ENCODE measurements around the gene EXOSC3. TPM values are rescaled to one million over a fixed set of nuclear protein-coding genes. Genes with fewer than 3 reads are reported as not detected.

Gene EXOSC3
- total and polyA plus RNA-seq, 4 donors = 23.3 to 60.8 (median 37.0) TPM

- 53 to 67% methylated on average over 5 of the region's 5 CpGs for WGBS, 2 donors
- no peak overlapping the region for H3K27ac ChIP-seq (ENCODE audit: low read depth in 1 of 2, low read length in 1 of 2)
- no peaks in the 10 kb centered on the region for H3K36me3 ChIP-seq (ENCODE audit: control insufficient read depth in 4 of 4, insufficient read depth in 4 of 4, low read length in 4 of 4)
- TF ChIP-seq, protein P1, sequence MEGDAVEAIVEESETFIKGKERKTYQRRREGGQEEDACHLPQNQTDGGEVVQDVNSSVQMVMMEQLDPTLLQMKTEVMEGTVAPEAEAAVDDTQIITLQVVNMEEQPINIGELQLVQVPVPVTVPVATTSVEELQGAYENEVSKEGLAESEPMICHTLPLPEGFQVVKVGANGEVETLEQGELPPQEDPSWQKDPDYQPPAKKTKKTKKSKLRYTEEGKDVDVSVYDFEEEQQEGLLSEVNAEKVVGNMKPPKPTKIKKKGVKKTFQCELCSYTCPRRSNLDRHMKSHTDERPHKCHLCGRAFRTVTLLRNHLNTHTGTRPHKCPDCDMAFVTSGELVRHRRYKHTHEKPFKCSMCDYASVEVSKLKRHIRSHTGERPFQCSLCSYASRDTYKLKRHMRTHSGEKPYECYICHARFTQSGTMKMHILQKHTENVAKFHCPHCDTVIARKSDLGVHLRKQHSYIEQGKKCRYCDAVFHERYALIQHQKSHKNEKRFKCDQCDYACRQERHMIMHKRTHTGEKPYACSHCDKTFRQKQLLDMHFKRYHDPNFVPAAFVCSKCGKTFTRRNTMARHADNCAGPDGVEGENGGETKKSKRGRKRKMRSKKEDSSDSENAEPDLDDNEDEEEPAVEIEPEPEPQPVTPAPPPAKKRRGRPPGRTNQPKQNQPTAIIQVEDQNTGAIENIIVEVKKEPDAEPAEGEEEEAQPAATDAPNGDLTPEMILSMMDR (IDR thresholded peaks at IDR 0.05; ENCODE audit: control extremely low read depth, extremely low read depth) = no peak
- no peaks in the 10 kb centered on the region for H3K4me1 ChIP-seq (ENCODE audit: control insufficient read depth in 5 of 5, insufficient read depth in 5 of 5, low read length in 5 of 5)
- peaks cover 0 to 18% (median 0%) of the 10 kb centered on the region in 3 donors for H3K27me3 ChIP-seq (ENCODE audit: control insufficient read depth in 3 of 3, insufficient read depth in 3 of 3, low read length in 2 of 3)
- ATAC-seq (ENCODE audit: insufficient read depth, low FRiP score) (no peak), DNase-seq (no peak)
- H3K4me3 ChIP-seq = no peak overlapping the region
- H3K9ac ChIP-seq (ENCODE audit: insufficient read depth in 1 of 2, low read length in 2 of 2) = no peak overlapping the region
- H3K9me3 ChIP-seq (ENCODE audit: control insufficient read depth in 4 of 4, insufficient read depth in 3 of 4, low read length in 3 of 4) = no peaks in the 10 kb centered on the region
These were observed 54.0 kb downstream of the EXOSC3 start for GRCh38 chr9:37730839-37731238.

DNA sequence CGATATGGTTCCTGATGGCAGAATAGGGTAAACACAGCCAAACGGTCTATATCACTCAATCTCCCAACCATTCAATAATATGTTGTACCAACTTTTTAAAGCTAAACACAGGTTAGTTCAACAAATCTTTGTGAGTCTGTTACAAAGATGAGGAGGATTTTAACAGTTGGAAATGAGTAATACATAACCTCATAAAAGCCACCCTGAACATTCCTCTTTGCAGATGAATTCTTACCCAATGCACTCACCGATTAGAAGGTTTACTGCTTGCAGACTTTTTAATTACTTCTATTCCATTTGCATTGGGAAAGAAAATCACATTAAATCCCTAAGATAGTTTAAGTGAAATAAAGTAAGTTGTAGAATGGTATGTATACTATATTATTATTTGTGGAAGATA lies 54.6 kb downstream of the EXOSC3 start:
- WGBS, 2 donors = 74 to 83% methylated on average over 3 of the region's 3 CpGs
- H3K27ac ChIP-seq (ENCODE audit: low read depth in 1 of 2, low read length in 1 of 2) = no peak overlapping the region
- DNase-seq = no peak
- peaks cover 0 to 1% (median 0%) of the 10 kb centered on the region in 4 donors for H3K9me3 ChIP-seq (ENCODE audit: control insufficient read depth in 4 of 4, insufficient read depth in 3 of 4, low read length in 3 of 4)
- H3K4me1 ChIP-seq (ENCODE audit: control insufficient read depth in 5 of 5, insufficient read depth in 5 of 5, low read length in 5 of 5) = no peaks in the 10 kb centered on the region
- TF ChIP-seq, protein P1 (IDR thresholded peaks at IDR 0.05; ENCODE audit: control extremely low read depth, extremely low read depth) = no peak
- no peak for ATAC-seq (ENCODE audit: insufficient read depth, low FRiP score)
- H3K9ac ChIP-seq (ENCODE audit: insufficient read depth in 1 of 2, low read length in 2 of 2) = no peak overlapping the region
- peaks cover 0 to 17% (median 0%) of the 10 kb centered on the region in 3 donors for H3K27me3 ChIP-seq (ENCODE audit: control insufficient read depth in 3 of 3, insufficient read depth in 3 of 3, low read length in 2 of 3)
- no peaks in the 10 kb centered on the region for H3K36me3 ChIP-seq (ENCODE audit: control insufficient read depth in 4 of 4, insufficient read depth in 4 of 4, low read length in 4 of 4)
- H3K4me3 ChIP-seq = no peak overlapping the region

Other genes with a start within 250 kb of the EXOSC3 start
- gene FBXO10, start 208.7 kb downstream of the EXOSC3 start, total RNA-seq = 1 to 10 TPM; 3.9 to 6.3 TPM
- 1 to 10 TPM; 2.6 to 4.0 TPM for gene FBXO10, start 208.7 kb downstream of the EXOSC3 start, polyA plus RNA-seq
- 10 to 100 TPM; 66.7 to 76.5 TPM for gene TOMM5, start 192.5 kb downstream of the EXOSC3 start, total RNA-seq
- 100 to 1,000 TPM; 103 to 132 TPM for gene TOMM5, start 192.5 kb downstream of the EXOSC3 start, polyA plus RNA-seq
- gene FRMPD1, start 134.1 kb downstream of the EXOSC3 start, total RNA-seq = under 1 TPM; 0.06 to 0.25 TPM
- under 1 TPM in 1 of 2 donors, not detected in 1; 0.06 TPM for gene FRMPD1, start 134.1 kb downstream of the EXOSC3 start, polyA plus RNA-seq
- 1 to 10 TPM; 6.1 to 7.6 TPM for gene TRMT10B, start 31.3 kb downstream of the EXOSC3 start, total RNA-seq
- 1 to 10 TPM; 5.0 to 5.2 TPM for gene TRMT10B, start 31.3 kb downstream of the EXOSC3 start, polyA plus RNA-seq
- gene DCAF10, start 15.7 kb upstream of the EXOSC3 start, total RNA-seq = 10 to 100 TPM; 19.4 to 35.5 TPM
- gene DCAF10, start 15.7 kb upstream of the EXOSC3 start, polyA plus RNA-seq = 1 to 10 TPM; 5.8 to 8.3 TPM
- gene SLC25A51, start 119.1 kb upstream of the EXOSC3 start, total RNA-seq = 10 to 100 TPM; 25.2 to 30.1 TPM
- 1 to 10 TPM; 6.2 to 9.3 TPM for gene SLC25A51, start 119.1 kb upstream of the EXOSC3 start, polyA plus RNA-seq

Measured in lung (tissue), 12 donors.